22Rv1 (cell line): ENCODE results near the gene PSMC5.

Experiments
- ZFX ChIP-seq: fragments of 450-650 bp; IDR thresholded peaks from 2 replicates; pipeline ENCODE4 v1.6.1; 2017; ENCODE audit warnings: antibody characterized with exemption, borderline replicate concordance
- TF ChIP-seq, protein P1 (sequence below): fragments of 450-650 bp; IDR thresholded peaks from 2 replicates; pipeline ENCODE4 v1.5.1; 2017; ENCODE audit warnings: mild to moderate bottlenecking

GRCh38 chr17:63824362-63824761 is 2.9 kb upstream of the PSMC5 start:
- TF ChIP-seq, protein P1, sequence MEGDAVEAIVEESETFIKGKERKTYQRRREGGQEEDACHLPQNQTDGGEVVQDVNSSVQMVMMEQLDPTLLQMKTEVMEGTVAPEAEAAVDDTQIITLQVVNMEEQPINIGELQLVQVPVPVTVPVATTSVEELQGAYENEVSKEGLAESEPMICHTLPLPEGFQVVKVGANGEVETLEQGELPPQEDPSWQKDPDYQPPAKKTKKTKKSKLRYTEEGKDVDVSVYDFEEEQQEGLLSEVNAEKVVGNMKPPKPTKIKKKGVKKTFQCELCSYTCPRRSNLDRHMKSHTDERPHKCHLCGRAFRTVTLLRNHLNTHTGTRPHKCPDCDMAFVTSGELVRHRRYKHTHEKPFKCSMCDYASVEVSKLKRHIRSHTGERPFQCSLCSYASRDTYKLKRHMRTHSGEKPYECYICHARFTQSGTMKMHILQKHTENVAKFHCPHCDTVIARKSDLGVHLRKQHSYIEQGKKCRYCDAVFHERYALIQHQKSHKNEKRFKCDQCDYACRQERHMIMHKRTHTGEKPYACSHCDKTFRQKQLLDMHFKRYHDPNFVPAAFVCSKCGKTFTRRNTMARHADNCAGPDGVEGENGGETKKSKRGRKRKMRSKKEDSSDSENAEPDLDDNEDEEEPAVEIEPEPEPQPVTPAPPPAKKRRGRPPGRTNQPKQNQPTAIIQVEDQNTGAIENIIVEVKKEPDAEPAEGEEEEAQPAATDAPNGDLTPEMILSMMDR, result no peak
- no peak for TF ChIP-seq ZFX
